SK-N-SH treated with all-trans-retinoic acid at 6 μM for 48 hours (cell line): ENCODE measurements around the gene GPR32.

Source experiments
- ATAC-seq: fragments of 200-7000 bp; cut with Tn5 transposase; 3 replicates; pipeline ENCODE4 v1.9.1; 2020; ENCODE audit warnings: mild to moderate bottlenecking, moderate library complexity
- ARNTL ChIP-seq: fragments of 450-650 bp; formaldehyde crosslinking; IDR thresholded peaks from 2 replicates; pipeline ENCODE4 v1.5.0; 2020; ENCODE audit warnings: low read depth, mild to moderate bottlenecking, moderate library complexity, borderline replicate concordance
- BACH2 ChIP-seq: fragments of 250-450 bp; sonication (Bioruptor Pico); IDR thresholded peaks from 2 replicates; pipeline ENCODE4 v1.9.0; 2021; ENCODE audit warnings: mild to moderate bottlenecking, borderline replicate concordance
- CREB5 ChIP-seq: fragments of 250-450 bp; sonication (Bioruptor Pico); IDR thresholded peaks from 2 replicates; pipeline ENCODE4 v1.5.1; 2020; ENCODE audit warnings: low read depth, mild to moderate bottlenecking, moderate library complexity
- CSRNP3 ChIP-seq: fragments of 250-450 bp; sonication (Bioruptor Pico); IDR thresholded peaks from 2 replicates; pipeline ENCODE4 v1.5.1; 2021; ENCODE audit warnings: mild to moderate bottlenecking, moderate library complexity
- ESRRG ChIP-seq: fragments of 250-450 bp; sonication (Bioruptor Pico); IDR thresholded peaks from 2 replicates; pipeline ENCODE4 v1.6.1; 2021; ENCODE audit warnings: mild to moderate bottlenecking
- ISL1 ChIP-seq: fragments of 250-450 bp; sonication (Bioruptor Pico); IDR thresholded peaks from 2 replicates; pipeline ENCODE4 v2.1.2; 2022; ENCODE audit warnings: mild to moderate bottlenecking, moderate library complexity
- OSR1 ChIP-seq: fragments of 250-450 bp; sonication (Bioruptor Pico); IDR thresholded peaks from 2 replicates; pipeline ENCODE4 v1.8.0; 2022; ENCODE audit warnings: moderate library complexity, mild to moderate bottlenecking, inconsistent platforms
- PPARA ChIP-seq: fragments of 250-450 bp; sonication (Bioruptor Pico); IDR thresholded peaks from 2 replicates; pipeline ENCODE4 v1.5.0; 2020; ENCODE audit warnings: mild to moderate bottlenecking, borderline replicate concordance
- RARB ChIP-seq: fragments of 250-450 bp; sonication (Bioruptor Pico); IDR thresholded peaks from 2 replicates; pipeline ENCODE4 v1.8.0; 2021; ENCODE audit warnings: mild to moderate bottlenecking, moderate library complexity
- SNAI2 ChIP-seq: fragments of 250-450 bp; sonication (Bioruptor Pico); IDR thresholded peaks from 2 replicates; pipeline ENCODE4 v1.5.0; 2020; ENCODE audit warnings: mild to moderate bottlenecking, moderate library complexity
- TCF4 ChIP-seq: fragments of 250-450 bp; sonication (Bioruptor Pico); IDR thresholded peaks from 2 replicates; pipeline ENCODE4 v1.8.0; 2021; ENCODE audit warnings: mild to moderate bottlenecking, moderate library complexity, borderline replicate concordance
- TOX ChIP-seq: fragments of 250-450 bp; sonication (Bioruptor Pico); IDR thresholded peaks from 2 replicates; pipeline ENCODE4 v1.8.0; 2021; ENCODE audit warnings: mild to moderate bottlenecking, moderate library complexity, borderline replicate concordance
- ZC3H10 ChIP-seq: fragments of 250-450 bp; sonication (Bioruptor Pico); IDR thresholded peaks from 2 replicates; pipeline ENCODE4 v1.5.1; 2021; ENCODE audit warnings: mild to moderate bottlenecking, moderate library complexity
- ZFP3 ChIP-seq: fragments of 250-450 bp; sonication (Bioruptor Pico); IDR thresholded peaks from 2 replicates; pipeline ENCODE4 v1.5.0; 2020; ENCODE audit warnings: mild to moderate bottlenecking, moderate library complexity
- ZFP30 ChIP-seq: fragments of 450-650 bp; formaldehyde crosslinking; IDR thresholded peaks from 2 replicates; pipeline ENCODE4 v1.5.0; 2022; ENCODE audit warnings: mild to moderate bottlenecking, moderate library complexity
- ZNF565 ChIP-seq: fragments of 450-650 bp; formaldehyde crosslinking; conservative IDR thresholded peaks from 2 replicates; pipeline ENCODE4 v1.5.0; 2020; ENCODE audit warnings: low read depth, mild to moderate bottlenecking, moderate library complexity
- ZNF70 ChIP-seq: fragments of 450-650 bp; formaldehyde crosslinking; IDR thresholded peaks from 2 replicates; pipeline ENCODE4 v1.5.0; 2020; ENCODE audit warnings: mild to moderate bottlenecking, moderate library complexity
- ZNF8 ChIP-seq: fragments of 450-650 bp; formaldehyde crosslinking; IDR thresholded peaks from 2 replicates; pipeline ENCODE4 v1.5.0; 2020; ENCODE audit warnings: mild to moderate bottlenecking, moderate library complexity
- TF ChIP-seq, protein P1 (sequence below): fragments of 250-450 bp; sonication (Bioruptor Pico); IDR thresholded peaks from 2 replicates; pipeline ENCODE4 v1.8.0; 2021; ENCODE audit warnings: low read depth, mild to moderate bottlenecking, moderate library complexity, borderline replicate concordance
- TF ChIP-seq, protein P2 (sequence below): fragments of 250-450 bp; sonication (Bioruptor Pico); IDR thresholded peaks from 2 replicates; pipeline ENCODE4 v1.5.0; 2020; ENCODE audit warnings: mild to moderate bottlenecking, moderate library complexity

Gene GPR32

GRCh38 chr19:50818859-50819472 is 48.7 kb downstream of the GPR32 start:
- TF ChIP-seq ARNTL (CRISPR knock-in tag) (no peak), ZNF8 (no peak), ZC3H10 (no peak), ZFP3 (CRISPR knock-in tag) (no peak), CREB5 (CRISPR knock-in tag) (no peak), ISL1 (CRISPR knock-in tag) (no peak), ZNF70 (no peak), TCF4 (CRISPR knock-in tag) (no peak), ZFP30 (no peak), OSR1 (CRISPR knock-in tag) (no peak), TOX (no peak), PPARA (no peak), RARB (CRISPR knock-in tag) (no peak), ESRRG (no peak)
- TF ChIP-seq, protein P1, sequence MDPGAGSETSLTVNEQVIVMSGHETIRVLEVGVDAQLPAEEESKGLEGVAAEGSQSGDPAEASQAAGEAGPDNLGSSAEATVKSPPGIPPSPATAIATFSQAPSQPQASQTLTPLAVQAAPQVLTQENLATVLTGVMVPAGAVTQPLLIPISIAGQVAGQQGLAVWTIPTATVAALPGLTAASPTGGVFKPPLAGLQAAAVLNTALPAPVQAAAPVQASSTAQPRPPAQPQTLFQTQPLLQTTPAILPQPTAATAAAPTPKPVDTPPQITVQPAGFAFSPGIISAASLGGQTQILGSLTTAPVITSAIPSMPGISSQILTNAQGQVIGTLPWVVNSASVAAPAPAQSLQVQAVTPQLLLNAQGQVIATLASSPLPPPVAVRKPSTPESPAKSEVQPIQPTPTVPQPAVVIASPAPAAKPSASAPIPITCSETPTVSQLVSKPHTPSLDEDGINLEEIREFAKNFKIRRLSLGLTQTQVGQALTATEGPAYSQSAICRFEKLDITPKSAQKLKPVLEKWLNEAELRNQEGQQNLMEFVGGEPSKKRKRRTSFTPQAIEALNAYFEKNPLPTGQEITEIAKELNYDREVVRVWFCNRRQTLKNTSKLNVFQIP (CRISPR knock-in tag), result no peak
- TF ChIP-seq, protein P2, sequence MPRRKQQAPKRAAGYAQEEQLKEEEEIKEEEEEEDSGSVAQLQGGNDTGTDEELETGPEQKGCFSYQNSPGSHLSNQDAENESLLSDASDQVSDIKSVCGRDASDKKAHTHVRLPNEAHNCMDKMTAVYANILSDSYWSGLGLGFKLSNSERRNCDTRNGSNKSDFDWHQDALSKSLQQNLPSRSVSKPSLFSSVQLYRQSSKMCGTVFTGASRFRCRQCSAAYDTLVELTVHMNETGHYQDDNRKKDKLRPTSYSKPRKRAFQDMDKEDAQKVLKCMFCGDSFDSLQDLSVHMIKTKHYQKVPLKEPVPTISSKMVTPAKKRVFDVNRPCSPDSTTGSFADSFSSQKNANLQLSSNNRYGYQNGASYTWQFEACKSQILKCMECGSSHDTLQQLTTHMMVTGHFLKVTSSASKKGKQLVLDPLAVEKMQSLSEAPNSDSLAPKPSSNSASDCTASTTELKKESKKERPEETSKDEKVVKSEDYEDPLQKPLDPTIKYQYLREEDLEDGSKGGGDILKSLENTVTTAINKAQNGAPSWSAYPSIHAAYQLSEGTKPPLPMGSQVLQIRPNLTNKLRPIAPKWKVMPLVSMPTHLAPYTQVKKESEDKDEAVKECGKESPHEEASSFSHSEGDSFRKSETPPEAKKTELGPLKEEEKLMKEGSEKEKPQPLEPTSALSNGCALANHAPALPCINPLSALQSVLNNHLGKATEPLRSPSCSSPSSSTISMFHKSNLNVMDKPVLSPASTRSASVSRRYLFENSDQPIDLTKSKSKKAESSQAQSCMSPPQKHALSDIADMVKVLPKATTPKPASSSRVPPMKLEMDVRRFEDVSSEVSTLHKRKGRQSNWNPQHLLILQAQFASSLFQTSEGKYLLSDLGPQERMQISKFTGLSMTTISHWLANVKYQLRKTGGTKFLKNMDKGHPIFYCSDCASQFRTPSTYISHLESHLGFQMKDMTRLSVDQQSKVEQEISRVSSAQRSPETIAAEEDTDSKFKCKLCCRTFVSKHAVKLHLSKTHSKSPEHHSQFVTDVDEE (CRISPR knock-in tag), result no peak
- no peak for ATAC-seq

GRCh38 chr19:50819636-50820035 is 49.4 kb downstream of the GPR32 start:
- TF ChIP-seq ZFP30 (no peak), ZNF8 (no peak), ZC3H10 (no peak), ESRRG (no peak), PPARA (no peak), ZFP3 (CRISPR knock-in tag) (no peak), RARB (CRISPR knock-in tag) (no peak), CREB5 (CRISPR knock-in tag) (no peak), TCF4 (CRISPR knock-in tag) (no peak), TOX (no peak), OSR1 (CRISPR knock-in tag) (no peak), CSRNP3 (CRISPR knock-in tag) (no peak), ZNF565 (CRISPR knock-in tag) (no peak), SNAI2 (no peak), BACH2 (CRISPR knock-in tag) (no peak)
- TF ChIP-seq, protein P2 (CRISPR knock-in tag), result no peak
- ATAC-seq, result no peak
